HL-60/S4 (cell line): ENCODE data around the gene AKR1C3.
"Not testable (repeated sequence)": the region's sequence is repeated elsewhere in the genome, so short reads cannot be mapped to it uniquely, and the experiment has no call there.

Experiments used
- in situ Hi-C: fragments of 300-500 bp; cut with MboI; formaldehyde crosslinking; loops from 2 replicates; pipeline ENCODE4 v1.14.3; 2022; ENCODE audit warnings: low sequenced_read_pairs

Gene AKR1C3

DNA sequence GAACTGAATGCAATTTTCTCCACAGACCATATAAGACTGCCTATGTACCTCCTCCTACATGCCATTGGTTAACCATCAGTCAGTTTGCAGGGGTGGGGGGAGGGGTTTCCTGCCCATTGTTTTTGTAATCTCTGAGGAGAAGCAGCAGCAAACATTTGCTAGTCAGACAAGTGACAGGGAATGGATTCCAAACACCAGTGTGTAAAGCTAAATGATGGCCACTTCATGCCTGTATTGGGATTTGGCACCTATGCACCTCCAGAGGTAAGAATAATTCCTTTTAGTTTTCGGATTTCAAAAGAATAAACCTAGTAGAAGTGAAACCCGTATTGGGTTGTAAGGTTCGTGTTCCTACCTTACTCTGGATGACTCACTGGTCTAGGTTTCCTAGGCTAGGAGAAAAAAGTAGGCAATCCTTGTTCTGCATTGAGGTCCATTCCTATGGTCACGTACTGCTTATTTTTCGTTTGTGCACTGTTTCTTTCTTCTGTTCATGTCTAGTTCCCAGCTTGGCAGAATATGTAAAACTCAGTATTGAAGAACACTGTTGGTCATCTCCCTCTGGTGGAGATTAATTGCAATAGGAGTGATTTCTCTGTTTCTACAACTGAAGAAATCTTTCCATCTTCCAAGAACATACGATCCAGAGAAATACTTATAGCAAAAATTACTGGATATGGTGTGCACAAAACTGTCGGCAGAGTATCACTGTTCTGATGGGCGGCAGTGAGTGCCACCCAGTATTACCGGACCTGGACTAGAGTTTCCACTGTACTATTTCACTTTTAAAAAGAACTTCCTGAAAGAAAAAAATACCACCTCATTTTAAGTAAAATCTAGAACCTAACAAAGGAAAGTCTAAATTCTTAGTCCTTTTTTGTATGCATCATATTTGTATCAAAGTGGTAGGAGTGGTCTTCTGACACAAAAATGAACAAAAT lies at the start of gene AKR1C3:
Gene AKR1C3 (plus strand): TSS at position 150 of the 941 bp plus-strand sequence. CDS start 31 bp downstream, at position 181.
- in situ Hi-C loops = no loop called here

GRCh38 chr10:5045095-5045494 lies 49.1 kb upstream of the AKR1C3 start:
- in situ Hi-C loops = no loop called here

DNA sequence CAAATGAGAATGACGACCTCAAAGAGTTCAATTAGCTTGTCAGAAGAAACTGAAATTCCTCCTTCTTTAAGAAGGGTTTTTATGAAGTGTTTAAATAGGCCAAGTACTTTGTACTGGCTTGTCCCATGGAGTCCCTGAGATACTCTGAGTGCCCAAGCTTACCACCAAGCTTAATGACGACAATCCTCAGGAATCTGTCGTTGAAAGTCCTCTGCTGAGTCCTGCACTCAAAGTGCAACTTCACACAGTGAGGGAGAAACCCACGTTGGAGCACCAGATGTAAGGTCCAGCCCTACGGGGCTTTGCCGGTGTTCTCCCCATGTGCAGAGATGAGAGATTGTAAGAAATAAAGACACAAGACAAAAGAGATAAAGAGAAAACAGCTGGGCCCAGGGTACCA lies 47.8 kb upstream of the AKR1C3 start:
- in situ Hi-C loops = no loop called here

- in situ Hi-C loops = not testable (repeated sequence)
These were observed 47.2 kb upstream of the AKR1C3 start for GRCh38 chr10:5047055-5047454.

GRCh38 chr10:5047912-5048628 lies 46.1 kb upstream of the AKR1C3 start:
- in situ Hi-C loops = no loop called here

GRCh38 chr10:5052951-5053500 lies 41.2 kb upstream of the AKR1C3 start:
- in situ Hi-C loops = not testable (repeated sequence)

DNA sequence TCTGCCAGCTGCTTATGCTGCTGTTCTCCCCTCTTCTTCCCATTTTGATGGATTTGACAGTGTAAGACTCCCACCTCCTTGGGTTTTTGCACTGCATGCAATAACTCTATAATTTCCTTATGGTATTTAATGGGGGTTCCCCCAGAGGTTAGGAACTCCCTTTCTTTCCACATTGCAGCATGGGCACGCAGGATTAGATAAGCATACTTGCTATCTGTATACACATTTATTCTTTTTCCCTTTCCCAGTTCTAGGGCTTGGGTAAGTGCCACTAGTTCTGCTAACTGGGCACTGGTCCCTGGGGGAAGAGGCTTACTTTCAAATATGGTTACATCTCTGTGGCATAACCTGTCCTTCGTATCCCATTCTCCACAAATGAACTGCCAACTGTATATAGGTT lies 39.4 kb upstream of the AKR1C3 start:
- in situ Hi-C loops = not testable (repeated sequence)

DNA sequence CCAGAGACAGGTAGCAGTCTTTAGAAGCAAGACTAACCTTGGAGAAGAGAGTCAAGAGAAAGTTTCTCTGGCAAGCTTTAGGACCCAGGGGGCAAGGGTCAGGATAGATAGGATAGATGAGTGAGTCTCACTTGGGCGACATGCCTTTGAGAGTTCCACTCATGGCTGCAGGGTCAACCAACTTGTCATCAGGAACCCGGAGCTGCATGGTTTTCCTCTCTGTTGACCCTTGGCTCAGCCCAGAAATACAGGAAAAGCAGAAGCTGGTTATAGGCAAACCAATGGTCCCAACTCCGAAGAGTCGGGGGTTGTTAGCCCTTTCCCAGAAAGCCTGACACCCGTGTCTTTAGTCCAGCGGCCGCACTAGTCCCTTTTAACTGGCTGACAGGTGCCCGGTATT lies 34.9 kb upstream of the AKR1C3 start:
- in situ Hi-C loops = not testable (repeated sequence)

- in situ Hi-C loops = not testable (repeated sequence)
These were observed 33.4 kb upstream of the AKR1C3 start for GRCh38 chr10:5060791-5061190.

DNA sequence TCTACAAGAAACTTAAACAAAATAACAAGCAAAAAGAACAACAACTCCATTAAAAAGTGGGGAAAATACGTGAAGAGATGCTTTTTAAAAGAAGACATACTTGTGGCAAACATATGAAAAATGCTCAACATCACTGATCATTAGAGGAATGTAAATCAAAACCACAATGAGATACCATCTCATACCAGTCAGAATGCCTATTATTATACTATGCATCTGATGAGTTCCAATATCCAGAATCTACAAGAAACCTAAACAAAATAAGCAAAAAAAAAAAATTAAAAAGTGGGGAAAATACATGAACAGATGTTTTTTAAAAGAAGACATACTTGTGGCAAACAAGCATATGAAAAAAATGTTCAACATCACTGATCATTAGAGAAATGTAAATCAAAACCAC lies 29.6 kb upstream of the AKR1C3 start:
- in situ Hi-C loops = no loop called here

GRCh38 chr10:5068274-5068984 lies 25.8 kb upstream of the AKR1C3 start:
- in situ Hi-C loops = no loop called here

GRCh38 chr10:5070648-5071410 lies 23.4 kb upstream of the AKR1C3 start:
- in situ Hi-C loops = no loop called here

DNA sequence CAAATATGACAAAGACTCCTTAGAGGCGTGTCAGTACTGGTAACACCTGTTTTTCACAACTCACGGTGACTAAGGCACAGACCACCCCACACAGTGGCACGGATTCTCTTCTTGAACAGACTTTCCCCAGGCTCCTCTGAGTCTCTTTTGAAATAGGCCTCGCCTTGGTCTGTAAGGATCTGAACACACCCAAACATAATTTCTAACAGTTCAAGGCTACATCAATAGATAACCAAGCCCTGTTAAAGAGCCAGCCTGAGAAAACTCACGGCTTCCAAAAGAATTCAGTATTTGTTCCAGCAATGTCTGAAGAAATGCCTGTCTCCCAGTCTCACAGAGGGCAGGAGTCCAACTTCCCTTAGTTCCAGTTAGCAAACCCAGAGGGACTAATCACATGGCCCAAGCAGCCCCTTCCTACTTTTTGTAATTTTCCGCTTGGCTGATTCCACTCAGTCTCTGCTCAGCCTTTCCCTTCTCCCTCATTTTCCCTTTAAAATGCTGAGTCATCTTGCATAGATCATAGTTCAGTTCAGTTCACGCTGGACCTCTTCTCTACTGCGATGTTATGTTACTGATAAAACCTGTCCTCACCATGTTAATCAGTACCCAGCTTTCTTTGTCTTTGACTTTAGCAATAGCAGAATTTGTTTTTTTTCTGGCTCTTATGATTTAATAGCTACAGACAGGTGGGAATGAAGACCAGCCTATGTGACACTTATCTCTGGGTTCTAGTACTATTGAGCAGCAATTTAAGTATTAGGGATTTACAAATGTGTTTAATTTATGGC lies 22.6 kb upstream of the AKR1C3 start:
- in situ Hi-C loops = no loop called here

- in situ Hi-C loops = no loop called here
These were observed 20.6 kb upstream of the AKR1C3 start for GRCh38 chr10:5073659-5074058.

DNA sequence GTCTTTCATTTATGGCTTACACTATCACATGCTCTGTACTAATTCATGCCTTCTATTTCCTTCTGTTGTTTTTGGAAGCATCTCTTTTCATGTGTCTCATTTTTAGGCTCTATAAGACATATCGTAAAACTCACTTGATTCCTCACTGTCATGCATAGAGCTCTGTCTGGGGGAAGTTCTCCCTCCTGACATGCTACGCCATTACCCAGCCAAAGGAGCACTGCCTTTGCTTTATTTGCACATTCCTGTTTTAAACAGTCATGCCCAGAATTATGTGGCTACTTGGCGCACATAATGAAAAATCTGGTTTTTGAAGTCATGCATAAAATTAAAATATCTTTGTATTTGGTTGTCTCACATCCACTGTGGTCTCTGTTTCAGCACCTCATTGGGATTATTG lies 17.6 kb upstream of the AKR1C3 start:
- in situ Hi-C loops = no loop called here

- in situ Hi-C loops = no loop called here
These were observed 15.6 kb upstream of the AKR1C3 start for GRCh38 chr10:5078547-5079180.

GRCh38 chr10:5079306-5079830 lies 14.8 kb upstream of the AKR1C3 start:
- in situ Hi-C loops = no loop called here

DNA sequence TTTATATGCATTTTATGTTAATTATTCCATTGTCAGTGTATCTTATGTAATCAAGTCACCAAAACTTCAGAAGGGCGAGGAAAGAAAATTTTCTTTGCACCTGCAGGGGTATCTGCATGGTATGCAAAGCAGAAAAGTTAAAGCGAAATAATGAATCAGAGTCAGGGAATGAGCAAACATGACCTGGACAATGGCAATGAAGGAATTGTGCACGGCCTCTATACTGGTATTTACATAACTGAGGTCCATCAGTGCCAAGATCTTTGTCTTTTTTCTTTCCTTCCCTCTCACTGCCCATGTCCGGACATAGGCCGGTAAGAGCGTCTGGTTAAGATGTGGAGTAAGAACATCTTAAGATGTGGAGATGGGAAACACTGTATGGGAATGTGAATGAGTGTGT lies 14.4 kb upstream of the AKR1C3 start:
- in situ Hi-C loops = no loop called here

GRCh38 chr10:5081091-5081490 lies 13.1 kb upstream of the AKR1C3 start:
- in situ Hi-C loops = no loop called here
